Gastrocnemius medialis (tissue), 4 donors: ENCODE measurements around the gene BACH1. TPM values are rescaled to one million over a fixed set of nuclear protein-coding genes. Genes with fewer than 3 reads are reported as not detected.

Experiments
- ATAC-seq, 2 donors: fragments of 150-250 bp; one replicate each; pipeline ENCODE4 v1.9.1; 2016
- DNase-seq, 2 donors: peaks; one replicate each; pipeline ENCODE4 v3.0.0-alpha.2; 2019
- H3K27ac ChIP-seq, 4 donors: fragments of 200-600 bp; sonication (generic); 1 replicate in 1 of 4; 2 replicates in 3 of 4; pipeline ENCODE4 v1.5.1; 2016 to 2018; ENCODE audit warnings: mild to moderate bottlenecking in 2 of 4, moderate library complexity in 1 of 4
- H3K27me3 ChIP-seq, 3 donors: fragments of 200-600 bp; sonication (generic) in 2 of 3; 1 replicate in 1 of 3; 2 replicates in 2 of 3; pipeline versions ENCODE4 v1.5.1 to v1.6.0; 2016 to 2019; ENCODE audit warnings: mild to moderate bottlenecking in 1 of 3, moderate library complexity in 1 of 3
- H3K36me3 ChIP-seq, 2 donors: fragments of 200-600 bp; sonication (generic) in 1 of 2; one replicate each; pipeline ENCODE4 v1.5.1; 2017 to 2018
- H3K4me1 ChIP-seq, 2 donors: fragments of 200-600 bp; sonication (generic) in 1 of 2; one replicate each; pipeline ENCODE4 v1.5.1; 2016 to 2017; ENCODE audit warnings: mild to moderate bottlenecking in 2 of 2
- H3K4me3 ChIP-seq, 4 donors: fragments of 200-600 bp; sonication (generic) in 3 of 4; 1 replicate in 1 of 4; 2 replicates in 3 of 4; pipeline ENCODE4 v1.5.1; 2016 to 2019; ENCODE audit warnings: mild to moderate bottlenecking in 2 of 4
- H3K9me3 ChIP-seq, 3 donors: fragments of 200-600 bp; sonication (generic) in 2 of 3; 1 replicate in 1 of 3; 2 replicates in 2 of 3; pipeline ENCODE4 v1.5.1; 2016 to 2019
- POLR2A ChIP-seq, 2 donors: fragments of 450-650 bp; IDR thresholded peaks; one replicate each; pipeline ENCODE4 v1.6.1; 2017; ENCODE audit warnings: antibody characterized with exemption in 2 of 2, mild to moderate bottlenecking in 2 of 2, moderate library complexity in 2 of 2
- in situ Hi-C, 4 donors: fragments of 200-750 bp; cut with MboI; loops; one replicate each; pipeline versions ENCODE4 v1.15.0 to v1.8.0; 2017; ENCODE audit warnings: low sequenced_read_pairs in 4 of 4
- intact Hi-C: fragments of 100-400 bp; cut with DNase I; formaldehyde crosslinking; loops from one replicate; pipeline ENCODE4 v1.15.1; 2023; ENCODE audit warnings: low total_unique reads
- total RNA-seq, 4 donors: library from RNA; depleted of rRNA; stranded (reverse); fragments of >200 nt; gene quantifications; one replicate each; pipeline versions ENCODE4 v1.1.0 to v1.2.3, GENCODE V29; 2016
- TF ChIP-seq, protein P1 (sequence below), 5 experiments: fragments of 450-650 bp in 3 of 5; fragments of 200-600 bp in 2 of 5; sonication (generic) in 2 of 5; IDR thresholded peaks in 4 of 5; conservative IDR thresholded peaks in 1 of 5; 1 replicate in 4 of 5; 2 replicates in 1 of 5; pipeline ENCODE4 v1.5.1; 2016 to 2019; ENCODE audit warnings: antibody characterized with exemption in 5 of 5, mild to moderate bottlenecking in 3 of 5, moderate library complexity in 3 of 5

Gene BACH1
- total RNA-seq, 4 donors from 2014 or later: 52.4 to 72.7 (median 62.7) TPM

DNA sequence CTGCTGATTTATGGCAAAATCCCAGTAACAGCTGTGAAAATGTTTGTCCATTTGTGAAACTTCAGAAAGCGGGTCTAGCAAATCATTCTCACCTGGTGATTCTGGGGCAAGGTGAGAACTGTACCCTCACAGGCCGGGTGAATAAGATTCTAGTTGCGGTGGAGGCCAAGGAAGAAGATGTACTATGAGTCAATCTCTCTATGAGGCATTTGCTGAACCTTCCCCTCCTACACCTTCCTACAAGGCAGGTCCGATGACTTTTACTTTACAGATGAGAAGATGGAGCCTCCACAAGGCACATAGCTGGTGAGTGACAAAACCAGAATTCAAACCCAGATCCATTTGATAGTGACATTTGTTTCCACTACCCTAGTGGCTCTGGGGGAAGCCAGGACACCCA is 72.7 kb downstream of the BACH1 start:
- Histone ChIP-seq H3K27me3 (no peaks in the 10 kb centered on the region), H3K27ac (no peak overlapping the region), H3K4me3 (no peak overlapping the region), H3K9me3 (no peaks in the 10 kb centered on the region), H3K4me1 (peaks cover 0 to 5% of the 10 kb centered on the region in 2 donors), H3K36me3 (peaks cover 0 to 14% of the 10 kb centered on the region in 2 donors)
- in situ Hi-C loops (loop anchor here (5.0 to 10.0 kb wide), 5 partner anchors 77 to 284 kb away; partner anchors contain the start of gene BACH1 (in 1 of the 4)), intact Hi-C loops (no loop called here)
- no peak for ATAC-seq
- TF ChIP-seq POLR2A (IDR thresholded peaks at IDR 0.05): no peak
- DNase-seq: no peak

DNA sequence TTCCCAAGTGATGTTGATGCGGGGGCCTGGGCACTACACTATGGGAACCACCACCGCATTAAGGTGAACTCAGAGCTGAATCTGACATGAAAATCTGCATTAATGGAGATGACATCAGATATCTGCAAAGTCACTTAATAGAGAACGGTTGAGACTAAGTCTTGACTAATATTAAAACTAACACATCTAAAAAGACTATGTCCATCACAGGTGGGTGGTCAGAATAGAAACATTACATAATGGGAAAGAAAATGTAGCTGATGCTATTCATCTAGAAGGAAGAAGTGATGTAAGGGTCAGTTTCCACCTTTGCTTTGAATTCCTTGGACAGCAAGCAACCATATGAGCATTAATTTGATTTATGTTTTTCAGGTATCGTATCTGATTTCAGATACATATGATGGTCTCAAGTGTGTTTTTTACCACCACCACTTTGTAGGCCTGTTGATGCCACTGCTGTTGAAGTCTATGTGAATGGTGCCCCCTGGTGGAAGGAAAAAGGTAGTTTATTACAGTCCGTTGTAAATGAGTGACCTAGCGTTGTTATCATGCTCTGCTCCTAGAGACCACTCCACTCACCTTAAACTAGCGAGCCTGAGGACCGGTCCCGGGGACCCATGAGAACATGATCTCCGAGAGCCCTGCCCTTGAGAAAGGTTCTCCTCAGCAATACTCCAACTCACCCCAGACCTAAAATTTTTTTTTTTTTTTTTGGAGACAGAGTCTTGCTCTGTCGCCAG is 73.5 kb downstream of the BACH1 start:
- TF ChIP-seq, protein P1, sequence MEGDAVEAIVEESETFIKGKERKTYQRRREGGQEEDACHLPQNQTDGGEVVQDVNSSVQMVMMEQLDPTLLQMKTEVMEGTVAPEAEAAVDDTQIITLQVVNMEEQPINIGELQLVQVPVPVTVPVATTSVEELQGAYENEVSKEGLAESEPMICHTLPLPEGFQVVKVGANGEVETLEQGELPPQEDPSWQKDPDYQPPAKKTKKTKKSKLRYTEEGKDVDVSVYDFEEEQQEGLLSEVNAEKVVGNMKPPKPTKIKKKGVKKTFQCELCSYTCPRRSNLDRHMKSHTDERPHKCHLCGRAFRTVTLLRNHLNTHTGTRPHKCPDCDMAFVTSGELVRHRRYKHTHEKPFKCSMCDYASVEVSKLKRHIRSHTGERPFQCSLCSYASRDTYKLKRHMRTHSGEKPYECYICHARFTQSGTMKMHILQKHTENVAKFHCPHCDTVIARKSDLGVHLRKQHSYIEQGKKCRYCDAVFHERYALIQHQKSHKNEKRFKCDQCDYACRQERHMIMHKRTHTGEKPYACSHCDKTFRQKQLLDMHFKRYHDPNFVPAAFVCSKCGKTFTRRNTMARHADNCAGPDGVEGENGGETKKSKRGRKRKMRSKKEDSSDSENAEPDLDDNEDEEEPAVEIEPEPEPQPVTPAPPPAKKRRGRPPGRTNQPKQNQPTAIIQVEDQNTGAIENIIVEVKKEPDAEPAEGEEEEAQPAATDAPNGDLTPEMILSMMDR (IDR thresholded peaks at IDR 0.05 in 4 of 5, conservative IDR thresholded peaks at IDR 0.05 in 1 of 5): peak; percentile 77 to 88 (median 83)
- TF ChIP-seq POLR2A (IDR thresholded peaks at IDR 0.05): no peak
- Histone ChIP-seq H3K4me3 (no peak overlapping the region), H3K9me3 (no peaks in the 10 kb centered on the region), H3K27ac (no peak overlapping the region), H3K27me3 (no peaks in the 10 kb centered on the region), H3K4me1 (peaks cover 0 to 5% of the 10 kb centered on the region in 2 donors), H3K36me3 (peaks cover 0 to 14% of the 10 kb centered on the region in 2 donors)
- ATAC-seq (peak; percentile 91 to 93), DNase-seq (peak; percentile 34 to 37)
- intact Hi-C loops (loop anchor here (1.0 kb wide), 3 partner anchors 74 to 282 kb away; partner anchors contain the start of gene BACH1), in situ Hi-C loops (loop anchor here (5.0 to 10.0 kb wide), 5 partner anchors 77 to 285 kb away; partner anchors contain the start of gene BACH1 (in 1 of the 4))

DNA sequence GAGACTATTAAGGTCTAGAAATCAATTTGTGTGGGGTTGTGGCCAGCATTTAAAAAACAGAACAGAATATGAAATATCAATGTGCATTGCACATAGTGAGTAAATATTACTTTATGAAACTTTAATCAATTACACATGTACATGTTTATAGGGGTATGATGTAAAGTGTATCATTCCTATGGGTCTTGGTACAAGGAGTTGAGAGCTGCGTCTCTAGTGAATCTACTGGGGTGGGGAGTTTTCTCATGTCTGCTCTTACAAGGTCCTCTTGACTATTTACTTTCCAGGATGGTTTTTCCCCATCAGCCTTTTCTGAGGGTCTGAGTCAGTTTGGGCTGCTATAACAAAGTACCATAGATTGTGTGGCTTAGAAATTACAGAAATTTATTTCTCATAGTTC is 75.8 kb downstream of the BACH1 start:
- TF ChIP-seq, protein P1 (IDR thresholded peaks at IDR 0.05 in 4 of 5, conservative IDR thresholded peaks at IDR 0.05 in 1 of 5): no peak
- no peak for TF ChIP-seq POLR2A (IDR thresholded peaks at IDR 0.05)
- in situ Hi-C loops (loop anchor here (5.0 to 10.0 kb wide), 5 partner anchors 80 to 287 kb away; partner anchors contain the start of gene BACH1 (in 1 of the 4)), intact Hi-C loops (no loop called here)
- Histone ChIP-seq H3K36me3 (peaks cover 0 to 14% of the 10 kb centered on the region in 2 donors), H3K4me1 (peaks cover 0 to 5% of the 10 kb centered on the region in 2 donors), H3K27ac (no peak overlapping the region), H3K9me3 (no peaks in the 10 kb centered on the region), H3K4me3 (no peak overlapping the region), H3K27me3 (no peaks in the 10 kb centered on the region)
- DNase-seq (no peak), ATAC-seq (no peak)

DNA sequence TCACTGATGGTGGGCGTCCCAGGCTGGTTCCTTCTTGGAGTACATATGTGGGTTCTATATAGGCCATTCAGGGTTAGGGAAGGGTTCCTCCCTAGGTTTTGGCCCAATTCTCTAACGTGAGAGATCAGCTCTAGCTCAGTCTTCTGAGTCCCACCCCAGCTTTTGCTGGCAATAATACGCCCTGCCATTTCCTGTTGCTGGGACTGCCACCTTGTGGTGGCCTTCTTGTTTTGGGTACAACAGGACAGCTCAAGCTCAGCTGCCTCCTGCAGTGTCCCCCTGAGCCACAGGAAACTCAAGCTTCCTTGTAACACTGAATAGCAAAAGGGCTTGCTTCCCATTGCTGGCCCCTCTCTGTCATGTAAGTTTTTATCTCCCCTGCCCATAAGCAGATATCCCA is 77.8 kb downstream of the BACH1 start:
- DNase-seq: peak in 1 of 2 donors; percentile 27
- no peak overlapping the region for H3K4me3 ChIP-seq
- no peak for TF ChIP-seq POLR2A (IDR thresholded peaks at IDR 0.05)
- TF ChIP-seq, protein P1 (IDR thresholded peaks at IDR 0.05 in 4 of 5, conservative IDR thresholded peaks at IDR 0.05 in 1 of 5): peak in 4 of 5 experiments; percentile 18 to 43 (median 32)
- intact Hi-C loops (no loop called here), in situ Hi-C loops (loop anchor here in 3 of 4 donors (5.0 to 10.0 kb wide), 4 partner anchors 82 to 289 kb away; partner anchors contain the start of gene BACH1 (in 1 of the 3))
- ATAC-seq: no peak
- peaks cover 0 to 14% of the 10 kb centered on the region in 2 donors for H3K36me3 ChIP-seq
- H3K27ac ChIP-seq: no peak overlapping the region
- no peaks in the 10 kb centered on the region for H3K27me3 ChIP-seq
- peaks cover 0 to 5% of the 10 kb centered on the region in 2 donors for H3K4me1 ChIP-seq
- H3K9me3 ChIP-seq: no peaks in the 10 kb centered on the region

DNA sequence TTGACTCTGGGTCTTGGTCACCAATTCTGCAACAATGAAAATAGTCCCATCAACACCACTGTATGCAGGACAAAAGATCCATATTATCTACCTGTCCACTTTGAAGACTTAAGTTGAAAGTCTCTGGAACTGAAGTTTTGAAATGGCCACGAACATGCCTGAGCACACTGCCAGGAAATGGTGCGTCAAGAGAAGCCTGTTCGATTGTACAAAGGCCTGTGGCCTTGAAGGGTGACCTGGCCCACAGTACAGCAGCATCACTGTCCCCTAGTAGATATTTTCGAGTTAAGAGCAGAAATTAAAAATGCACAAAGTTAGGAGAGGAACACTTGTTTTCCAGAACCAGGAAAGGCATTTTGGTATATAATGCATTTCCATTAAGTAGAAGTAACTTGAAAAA is 78.5 kb downstream of the BACH1 start:
- no peak overlapping the region for H3K4me3 ChIP-seq
- H3K36me3 ChIP-seq: peaks cover 0 to 14% of the 10 kb centered on the region in 2 donors
- H3K9me3 ChIP-seq: no peaks in the 10 kb centered on the region
- DNase-seq (no peak), ATAC-seq (no peak)
- in situ Hi-C loops (loop anchor here in 3 of 4 donors (5.0 to 10.0 kb wide), 4 partner anchors 82 to 290 kb away; partner anchors contain the start of gene BACH1 (in 1 of the 3)), intact Hi-C loops (no loop called here)
- peaks cover 3 to 5% of the 10 kb centered on the region in 2 donors for H3K4me1 ChIP-seq
- no peak for TF ChIP-seq POLR2A (IDR thresholded peaks at IDR 0.05)
- TF ChIP-seq, protein P1 (IDR thresholded peaks at IDR 0.05 in 4 of 5, conservative IDR thresholded peaks at IDR 0.05 in 1 of 5): no peak
- H3K27ac ChIP-seq: no peak overlapping the region
- H3K27me3 ChIP-seq: no peaks in the 10 kb centered on the region
